Neural cell (in vitro differentiated cells): ENCODE data around the gene IFIT5.

Experiments
- CTCF ChIP-seq: fragments of 450-650 bp; IDR thresholded peaks from 2 replicates; pipeline ENCODE4 v1.5.1; 2014; ENCODE audit warnings: antibody characterized with exemption, mild to moderate bottlenecking, moderate library complexity; ENCODE audit not compliant: poor library complexity, severe bottlenecking
- EP300 ChIP-seq: fragments of 450-650 bp; conservative IDR thresholded peaks from 2 replicates; pipeline ENCODE4 v1.6.1; 2014; ENCODE audit warnings: antibody characterized with exemption, mild to moderate bottlenecking, moderate library complexity; ENCODE audit not compliant: poor library complexity, severe bottlenecking
- POLR2AphosphoS5 ChIP-seq: IDR thresholded peaks from 2 replicates; pipeline ENCODE4 v1.6.1; 2012
- SMC3 ChIP-seq: fragments of 450-650 bp; conservative IDR thresholded peaks from 2 replicates; pipeline ENCODE4 v1.6.1; 2014; ENCODE audit warnings: antibody characterized with exemption, mild to moderate bottlenecking, moderate library complexity; ENCODE audit not compliant: poor library complexity

- TF ChIP-seq CTCF (no peak), POLR2AphosphoS5 (no peak), EP300 (no peak), SMC3 (no peak)
These were observed 42.4 kb upstream of the IFIT5 start for GRCh38 chr10:89371987-89372386.
